NCI-H345 (cell line): ENCODE data around the gene GOLGA1.
A peak's percentile ranks its signal among the peaks of the same experiment; 100 is the strongest.

ENCODE experiments used
- DNase-seq: peaks from one replicate; lab custom pipeline; 2025; lab: John Stamatoyannopoulos, UW

The GOLGA1 gene

GRCh38 chr9:124882231-124882630, 58.7 kb downstream of the GOLGA1 start:
- no peak for DNase-seq

DNA sequence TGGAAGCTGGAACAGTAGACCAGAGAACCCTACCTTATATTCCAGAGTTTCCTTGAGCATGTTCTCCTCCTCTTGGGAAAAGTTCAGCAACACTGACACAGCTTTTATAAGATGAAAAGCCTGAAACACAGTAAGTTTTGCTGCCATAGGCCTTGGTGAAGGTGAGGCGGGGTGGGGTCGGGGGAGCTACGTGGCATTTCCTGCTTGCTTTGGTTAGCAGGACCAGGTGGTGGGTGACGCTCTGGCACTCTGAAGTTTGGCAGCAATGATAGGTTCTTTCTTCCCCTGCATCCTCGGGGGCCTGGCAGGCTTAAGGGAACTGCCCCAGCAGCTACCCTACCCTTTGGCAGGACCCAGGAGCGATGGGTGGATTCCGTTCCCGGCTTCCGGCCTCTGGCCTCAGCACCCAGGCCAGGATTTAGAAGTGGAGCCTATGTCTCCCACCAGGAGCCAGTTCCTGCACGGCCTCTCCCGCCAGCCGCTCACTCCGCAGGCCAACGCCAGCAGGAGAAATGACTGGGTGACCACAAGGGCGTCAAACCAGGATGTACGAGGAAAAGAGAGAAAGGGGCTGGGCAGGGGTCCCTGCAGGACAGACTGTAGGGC, 59.6 kb downstream of the GOLGA1 start:
- DNase-seq, result no peak

DNA sequence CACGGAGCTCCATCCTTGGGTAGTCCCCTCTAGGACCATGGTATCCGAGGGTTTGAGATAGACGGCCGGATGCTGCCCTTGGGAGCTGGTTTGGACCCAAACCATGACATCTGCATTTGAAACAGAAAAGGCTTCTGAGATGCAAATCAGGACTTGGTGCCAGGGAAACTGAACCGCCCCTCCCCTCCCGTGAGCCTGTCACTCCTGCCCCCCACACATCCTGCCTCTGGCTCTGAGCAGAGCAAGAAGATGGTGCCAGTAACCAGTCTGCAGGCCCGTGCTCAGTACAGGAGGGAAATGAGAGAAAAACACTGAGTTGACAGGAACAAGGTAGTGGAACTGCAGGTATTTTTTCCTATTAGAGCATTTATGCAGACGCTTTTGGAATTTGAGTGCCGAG, 60.4 kb downstream of the GOLGA1 start:
- DNase-seq, result no peak

DNA sequence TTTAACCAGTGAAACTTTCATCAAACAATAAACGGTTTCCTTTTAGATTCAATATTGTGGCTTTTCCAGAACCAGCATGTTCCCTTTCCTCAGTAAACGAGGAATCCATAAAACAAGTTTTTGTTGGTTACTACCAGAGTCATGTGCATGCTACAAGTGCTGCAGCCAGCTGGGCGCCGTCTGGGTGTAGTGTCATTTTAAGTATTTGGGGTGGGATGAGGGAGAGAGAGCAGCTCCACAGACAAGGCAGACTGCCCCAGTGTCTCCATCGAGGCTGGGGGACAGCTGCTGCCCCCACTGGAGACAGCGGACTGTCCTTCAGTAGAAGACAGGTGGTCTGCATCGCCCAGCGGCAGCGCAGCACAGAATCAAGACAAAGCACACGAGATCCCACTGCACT, 61.7 kb downstream of the GOLGA1 start:
- DNase-seq, result no peak

- no peak for DNase-seq
These were observed 62.4 kb downstream of the GOLGA1 start for GRCh38 chr9:124878518-124878917.

DNA sequence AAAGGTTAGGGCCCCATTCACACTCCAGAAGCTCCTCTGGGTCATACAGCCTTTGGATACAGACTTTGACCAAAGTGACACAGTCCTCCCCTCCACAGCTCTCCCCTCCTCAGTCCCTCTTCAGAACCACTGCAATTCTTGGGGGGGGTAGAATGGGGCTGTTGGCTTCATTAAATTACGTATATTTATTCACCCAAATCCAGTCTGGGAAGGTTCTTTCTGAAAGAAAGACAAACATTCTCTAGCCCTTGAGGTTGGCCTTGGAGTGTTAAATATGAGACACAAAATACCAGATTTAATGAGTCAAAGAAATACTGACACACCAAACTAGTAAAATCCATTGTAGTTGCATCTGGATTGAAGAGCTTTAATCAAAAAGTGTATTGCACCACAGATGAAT, 62.9 kb downstream of the GOLGA1 start:
- DNase-seq, result no peak

DNA sequence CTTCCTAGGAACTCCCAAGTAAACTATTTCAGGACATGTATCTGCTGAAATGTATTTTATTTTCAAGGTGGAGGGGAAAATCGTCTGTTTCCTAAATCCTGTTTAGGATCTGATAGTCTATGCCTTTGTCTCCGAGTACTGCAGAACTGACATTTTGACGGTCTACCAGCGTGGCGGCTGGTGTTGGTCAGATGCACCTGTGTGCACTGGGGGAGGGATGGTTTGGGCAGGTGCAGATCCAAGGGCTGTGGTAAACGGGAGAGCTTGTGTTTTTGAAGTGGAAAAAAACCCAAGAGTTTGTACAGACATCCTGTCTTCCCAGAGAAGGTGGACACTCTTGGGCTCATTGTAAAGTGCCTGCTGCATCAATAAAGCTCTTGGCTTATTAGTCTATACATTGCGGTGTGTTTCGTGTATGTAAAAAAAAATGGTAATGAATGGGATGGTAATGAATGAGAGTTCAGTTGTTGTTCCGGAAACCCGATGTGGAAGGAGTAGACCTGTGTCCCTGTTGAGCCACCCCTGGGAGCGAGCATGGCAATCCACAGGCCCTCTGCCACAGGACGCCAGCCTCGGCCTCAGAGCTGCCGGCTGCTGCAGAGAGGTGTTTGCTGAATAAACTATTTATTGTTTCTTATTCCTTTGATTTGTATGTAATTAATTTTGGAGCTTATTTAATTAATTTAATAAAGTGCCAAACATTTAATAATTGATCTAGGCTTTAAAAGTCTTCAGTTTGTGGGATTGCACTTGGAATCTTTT, 63.7 kb downstream of the GOLGA1 start:
- no peak for DNase-seq

DNA sequence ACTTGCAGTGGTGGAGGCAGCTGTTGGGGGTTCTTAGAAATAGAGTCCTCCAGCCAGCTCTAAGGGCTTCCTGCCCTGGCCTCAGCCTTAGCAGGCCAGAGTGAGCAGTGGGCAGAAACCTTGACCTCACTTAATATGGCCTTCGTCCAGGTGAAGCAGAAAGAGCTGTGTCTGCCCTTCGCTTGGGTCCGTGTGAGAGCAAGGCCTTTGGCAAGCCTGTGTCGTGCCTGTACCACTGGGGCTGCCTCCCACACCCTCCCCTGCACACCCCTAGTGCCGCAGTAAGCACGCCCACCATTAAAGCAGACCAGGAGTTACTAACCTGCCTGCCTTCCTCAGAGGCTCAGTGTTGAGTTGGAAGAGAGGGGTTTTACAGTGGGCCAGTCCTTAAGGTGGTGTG, 65.4 kb downstream of the GOLGA1 start:
- no peak for DNase-seq

- DNase-seq, result no peak
These were observed 67.2 kb downstream of the GOLGA1 start for GRCh38 chr9:124873664-124874063.

DNA sequence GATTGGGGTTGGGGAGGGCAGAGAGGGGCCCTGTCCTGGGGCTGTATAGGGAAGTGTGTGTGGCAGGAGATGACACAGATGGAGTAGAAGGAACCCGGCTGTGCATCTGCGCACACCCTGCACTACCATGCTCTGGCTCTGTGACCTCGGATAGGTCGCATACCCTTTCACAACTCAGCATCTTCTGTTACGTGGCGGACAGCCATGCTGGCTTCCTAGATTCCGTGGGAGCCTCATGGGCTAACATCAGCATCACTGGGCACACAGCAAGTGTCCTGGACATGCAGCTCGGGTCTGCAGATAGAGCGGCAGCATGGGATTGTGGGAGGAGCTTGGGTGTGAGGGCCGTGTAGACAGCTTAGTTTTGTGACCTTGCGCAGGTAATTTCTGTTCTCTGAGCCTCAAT, 69.7 kb downstream of the GOLGA1 start:
- DNase-seq, result no peak

GRCh38 chr9:124870723-124871122, 70.2 kb downstream of the GOLGA1 start:
- no peak for DNase-seq

GRCh38 chr9:124869986-124870560, 70.8 kb downstream of the GOLGA1 start:
- no peak for DNase-seq

DNA sequence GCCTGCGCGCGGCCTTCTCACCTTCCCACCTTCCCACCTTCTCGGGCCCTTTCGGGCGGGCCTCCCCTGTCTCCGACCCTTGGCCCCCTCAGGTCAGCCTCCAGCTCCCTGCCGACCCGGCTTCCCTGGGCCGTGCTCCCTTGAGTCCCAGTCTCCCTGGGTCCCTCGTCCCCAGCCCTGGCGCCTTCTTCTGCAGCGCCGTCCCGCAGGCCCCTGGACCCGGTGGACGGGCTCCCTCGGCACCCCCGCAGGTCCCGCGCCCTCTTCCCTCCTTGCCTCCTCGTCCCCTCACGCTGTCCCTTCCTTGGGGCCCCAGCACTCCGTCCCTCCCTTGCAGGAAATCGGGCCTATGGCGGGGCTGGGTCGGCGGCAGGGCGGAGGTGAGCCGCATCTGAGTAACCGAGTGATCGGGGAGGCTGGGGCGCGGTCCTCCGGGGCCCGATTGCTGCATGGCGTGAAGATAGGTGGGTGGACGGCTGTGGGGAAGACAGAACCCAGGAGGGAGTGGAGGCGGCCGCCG, 71.4 kb downstream of the GOLGA1 start:
- DNase-seq, result peak; percentile 11

GRCh38 chr9:124868511-124869465, 72.1 kb downstream of the GOLGA1 start:
- peak; percentile 87 for DNase-seq

DNA sequence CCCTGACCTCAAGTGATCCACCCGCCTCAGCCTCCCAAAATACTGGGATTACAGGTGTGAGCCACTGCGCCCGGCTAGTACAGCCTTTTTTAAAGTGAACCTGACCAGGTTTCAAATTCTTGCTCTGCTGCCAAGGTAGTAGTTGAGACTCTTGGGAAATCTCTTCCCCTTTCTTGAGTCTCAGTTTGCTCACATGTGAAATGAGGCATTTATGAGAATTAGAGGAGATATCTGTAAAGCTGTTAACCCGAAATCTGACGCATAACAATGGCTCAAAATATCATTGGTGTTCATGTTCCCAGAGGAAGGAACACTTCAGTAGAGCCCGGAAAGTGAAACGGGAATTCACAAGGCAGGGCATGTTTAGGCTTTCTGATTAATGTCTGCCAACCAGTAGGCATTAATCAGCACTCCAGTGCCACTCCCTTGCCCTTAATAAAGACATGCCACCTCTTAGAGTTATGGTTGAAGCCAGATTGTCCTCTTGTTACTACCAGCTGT, 77.5 kb downstream of the GOLGA1 start:
- DNase-seq, result no peak

- peak; percentile 96 for DNase-seq
These were observed 79.3 kb downstream of the GOLGA1 start, which contains the start of the genes ARPC5L and RPL35 for GRCh38 chr9:124861342-124862229. Gene ARPC5L (plus strand): TSS chr9:124862130. CDS start chr9:124869291, 7,161 bp downstream. Gene RPL35 (minus strand): TSS chr9:124861957. CDS start chr9:124861912, 45 bp downstream.

DNA sequence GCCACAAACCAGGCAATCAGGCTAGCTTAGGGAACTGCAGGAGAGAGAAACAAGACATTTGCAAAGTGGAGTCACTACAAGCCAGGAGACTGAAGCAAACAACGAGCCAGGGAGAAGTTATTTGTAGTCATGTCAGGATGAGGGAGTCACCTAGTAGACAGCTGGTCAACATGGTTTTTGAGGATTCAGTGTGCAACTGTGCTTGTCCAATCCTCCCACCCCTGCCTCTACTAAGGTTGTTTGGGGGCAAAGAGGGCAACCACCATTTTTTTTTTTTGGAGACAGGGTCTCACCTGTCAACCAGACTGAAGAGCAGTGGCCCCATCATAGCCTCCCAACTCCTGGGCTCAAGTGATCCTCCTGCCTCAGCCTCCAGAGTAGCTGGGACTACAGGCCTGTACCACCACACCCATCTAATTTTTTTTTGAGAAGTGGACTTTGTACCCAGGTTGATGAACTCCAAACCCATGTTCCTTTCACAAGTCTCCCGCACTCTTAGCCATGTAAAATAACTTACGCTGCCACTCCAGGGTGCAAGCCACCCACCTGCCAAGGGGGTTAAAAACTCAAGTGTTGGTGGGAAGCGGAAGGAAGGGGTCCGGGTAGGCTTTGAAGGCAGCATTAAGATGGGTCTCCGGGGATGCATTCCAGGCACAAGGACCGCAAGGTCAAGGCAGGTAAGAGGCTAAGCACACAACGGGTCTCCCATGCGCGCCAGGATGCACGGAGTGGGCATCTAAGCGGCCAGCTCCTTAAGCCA, 80.1 kb downstream of the GOLGA1 start:
- DNase-seq, result no peak

DNA sequence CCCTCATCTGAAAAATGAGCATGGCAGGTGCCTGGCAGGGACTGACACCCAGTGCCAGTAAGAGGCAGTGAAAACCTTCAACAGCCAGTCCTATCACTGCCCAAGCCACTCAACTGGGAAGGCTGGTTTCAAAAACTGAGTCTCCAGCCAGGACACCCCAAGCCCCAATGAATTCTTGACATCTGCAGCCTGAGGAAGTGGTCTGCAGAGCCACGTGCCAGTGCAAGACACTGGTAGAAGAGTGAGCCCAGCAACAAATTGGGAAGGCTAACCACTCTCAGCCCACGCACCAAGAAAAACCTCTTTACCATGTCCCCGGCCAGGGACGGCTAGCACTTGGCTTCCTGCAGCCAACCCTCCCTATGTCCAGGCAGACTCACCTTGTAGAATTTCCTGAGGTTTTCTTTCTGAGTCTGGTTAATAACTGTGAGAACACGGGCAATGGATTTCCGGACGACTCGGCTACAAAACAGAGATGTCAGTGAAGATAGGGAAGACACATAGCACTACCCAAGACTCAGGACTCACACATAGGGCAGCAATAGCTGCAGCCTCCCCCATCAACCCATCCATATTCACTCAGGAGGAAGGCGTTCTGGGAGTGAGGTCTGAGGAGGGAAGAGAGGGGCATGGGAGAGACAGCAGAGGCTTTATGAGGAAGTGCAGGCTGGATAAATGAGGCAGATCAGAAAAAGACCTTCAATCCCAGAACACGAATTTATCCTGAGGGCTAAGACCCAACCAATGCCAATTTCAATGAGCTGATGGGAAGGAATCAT, 80.9 kb downstream of the GOLGA1 start:
- no peak for DNase-seq
